ENCODE measurements around the gene ARHGAP20.
A peak's percentile ranks its signal among the peaks of the same experiment; 100 is the strongest.
"Not testable (repeated sequence)": the region's sequence is repeated elsewhere in the genome, so short reads cannot be mapped to it uniquely, and the experiment has no call there.

The ARHGAP20 gene

DNA sequence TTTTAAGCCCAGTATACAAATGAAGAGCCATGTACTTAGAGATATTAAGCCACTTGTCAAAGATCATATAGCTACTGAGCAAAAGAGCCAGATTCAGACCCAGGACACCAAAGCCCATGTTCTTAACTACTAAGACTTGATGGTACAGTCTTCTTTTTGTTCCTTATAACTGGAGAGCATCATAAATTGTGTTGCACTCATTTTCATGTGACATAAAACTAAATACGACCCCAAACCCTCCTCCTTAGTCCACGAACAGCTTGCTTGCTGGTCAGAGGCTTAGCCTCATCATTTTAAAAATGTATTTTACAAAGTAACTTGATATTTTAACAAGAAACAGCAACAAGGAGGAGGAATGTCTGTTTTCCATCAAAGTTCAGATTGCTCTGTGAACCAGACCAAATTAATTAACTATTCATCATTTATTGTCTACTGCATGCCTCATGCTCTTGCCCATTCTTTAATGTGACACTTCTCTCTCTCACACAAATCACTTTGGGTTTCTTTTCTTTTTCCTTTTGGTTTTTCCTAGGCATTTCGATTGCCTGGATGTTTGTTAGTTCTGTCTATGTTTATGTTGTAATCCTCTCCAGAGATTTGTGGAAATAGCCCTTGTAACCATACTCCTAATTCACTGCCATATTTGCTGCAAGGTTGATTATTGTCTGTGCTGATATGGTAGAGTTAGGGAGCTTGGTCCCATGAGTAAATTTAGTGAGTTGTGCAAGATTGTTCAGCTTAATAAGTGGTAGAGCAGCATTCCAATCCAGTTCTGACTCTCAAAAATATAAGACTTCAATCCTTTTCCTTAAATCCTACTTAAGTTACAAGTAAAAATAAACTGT is 8.4 kb upstream of the ARHGAP20 start:
- no peak for DNase-seq

DNA sequence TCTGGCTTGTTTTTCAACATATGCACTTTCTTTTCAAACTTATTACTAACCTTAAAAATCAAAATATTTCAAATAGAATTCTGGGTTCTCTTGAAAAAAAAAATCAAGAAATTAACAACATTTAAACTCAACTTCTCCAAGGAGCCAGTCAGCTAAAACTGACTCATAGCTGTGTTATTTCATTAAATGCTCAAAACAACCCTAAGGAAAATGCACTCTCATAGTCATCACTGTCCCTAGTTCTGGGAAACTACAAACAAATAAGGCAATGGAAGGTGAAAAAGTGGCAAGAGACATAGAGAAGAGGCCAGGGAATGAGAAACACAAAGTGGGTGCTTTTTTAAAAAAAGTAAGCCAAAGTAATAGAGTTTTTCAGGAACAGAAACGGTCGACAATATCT is 4.1 kb upstream of the ARHGAP20 start:
- no peak for DNase-seq

DNA sequence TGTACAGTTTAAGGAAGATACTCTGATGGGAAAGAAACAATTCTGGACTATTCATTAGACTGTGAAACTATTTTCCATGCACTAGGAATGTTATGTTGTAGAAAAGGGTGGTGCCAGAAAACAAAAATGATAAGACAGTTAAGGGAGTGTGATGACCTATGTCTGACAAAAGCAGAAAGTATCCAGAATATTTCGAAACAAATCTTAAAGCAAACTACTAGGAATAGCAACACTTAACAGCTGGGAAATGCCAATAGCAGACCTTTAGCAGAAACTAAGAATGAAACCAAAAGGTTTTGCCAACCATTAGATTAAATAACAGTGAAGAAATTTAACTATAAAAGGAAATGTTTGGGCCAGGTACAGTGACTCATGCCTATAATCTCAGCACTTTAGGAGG is 3.3 kb upstream of the ARHGAP20 start:
- DNase-seq = no peak

DNA sequence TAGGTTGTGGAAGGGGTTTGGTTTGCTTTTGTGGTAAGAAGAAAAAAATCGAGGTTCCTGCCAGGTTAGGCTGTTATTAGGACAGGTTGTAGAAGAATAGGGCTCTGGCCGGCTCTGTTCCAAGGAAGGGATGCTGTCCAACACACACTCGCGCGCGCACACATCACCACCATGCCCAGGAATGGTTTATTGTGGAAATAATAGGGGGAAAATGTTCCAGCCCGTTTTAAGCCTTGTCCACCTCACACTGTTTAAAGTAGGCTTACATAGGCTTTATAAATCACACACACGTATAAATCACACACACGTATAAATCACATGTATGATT is 1.2 kb upstream of the ARHGAP20 start:
- DNase-seq = no peak

DNA sequence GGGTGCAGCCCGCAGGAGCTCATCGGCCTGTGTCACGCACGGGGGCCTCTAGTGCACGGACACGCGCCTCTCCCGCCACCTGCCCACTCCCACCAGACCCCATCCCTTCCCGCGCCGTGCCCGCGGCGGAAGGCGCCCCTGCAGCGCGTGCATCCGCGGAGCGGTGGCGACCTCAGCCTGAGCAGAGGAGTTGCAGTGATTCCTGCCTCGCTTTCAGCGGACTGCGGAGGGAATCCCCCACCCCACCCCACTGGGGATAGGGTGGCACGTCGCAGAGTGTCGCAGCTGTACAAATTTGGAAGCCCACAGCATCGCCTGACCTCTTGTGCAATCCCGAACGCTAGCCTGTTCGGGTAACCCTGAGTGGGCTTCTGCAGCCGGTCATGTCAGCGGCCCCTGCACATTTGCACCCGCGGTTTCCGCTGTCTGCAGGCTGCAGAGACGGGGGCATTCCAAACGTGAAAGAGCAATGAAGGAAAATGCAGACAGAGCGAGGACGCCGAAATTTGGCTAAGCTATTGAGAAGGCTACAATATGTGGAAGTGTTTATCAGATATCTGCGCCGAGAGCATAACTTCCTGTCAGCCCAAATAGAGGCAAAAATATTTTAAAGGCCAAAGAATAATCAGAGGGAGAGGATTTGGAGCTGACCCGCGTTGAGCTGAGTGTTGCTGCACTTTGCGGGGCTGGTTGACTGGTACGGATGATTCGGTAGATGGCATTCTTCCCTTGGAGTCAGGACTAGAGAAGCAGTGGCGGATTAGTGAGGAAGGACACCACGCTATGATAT is 617 bp upstream of the ARHGAP20 start:
- DNase-seq = peak; percentile 21 to 61 (median 52)

DNA sequence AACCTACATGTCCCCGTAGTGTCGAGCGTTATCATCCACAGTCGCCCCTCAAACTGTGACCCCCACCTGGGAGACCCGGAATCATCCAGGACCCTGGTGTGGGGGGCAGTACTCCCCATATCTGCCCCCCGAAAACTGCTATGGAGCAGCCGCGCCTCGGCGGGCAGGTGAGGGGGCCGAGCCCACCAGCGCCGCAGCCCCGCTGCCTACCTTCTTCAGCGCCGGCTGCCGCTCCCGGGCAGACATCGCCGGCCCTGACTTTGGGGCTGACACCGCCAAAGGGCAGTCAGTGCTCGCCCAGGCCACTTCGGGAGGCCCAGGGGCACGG is 825 bp downstream of the ARHGAP20 start:
- no peak for DNase-seq

DNA sequence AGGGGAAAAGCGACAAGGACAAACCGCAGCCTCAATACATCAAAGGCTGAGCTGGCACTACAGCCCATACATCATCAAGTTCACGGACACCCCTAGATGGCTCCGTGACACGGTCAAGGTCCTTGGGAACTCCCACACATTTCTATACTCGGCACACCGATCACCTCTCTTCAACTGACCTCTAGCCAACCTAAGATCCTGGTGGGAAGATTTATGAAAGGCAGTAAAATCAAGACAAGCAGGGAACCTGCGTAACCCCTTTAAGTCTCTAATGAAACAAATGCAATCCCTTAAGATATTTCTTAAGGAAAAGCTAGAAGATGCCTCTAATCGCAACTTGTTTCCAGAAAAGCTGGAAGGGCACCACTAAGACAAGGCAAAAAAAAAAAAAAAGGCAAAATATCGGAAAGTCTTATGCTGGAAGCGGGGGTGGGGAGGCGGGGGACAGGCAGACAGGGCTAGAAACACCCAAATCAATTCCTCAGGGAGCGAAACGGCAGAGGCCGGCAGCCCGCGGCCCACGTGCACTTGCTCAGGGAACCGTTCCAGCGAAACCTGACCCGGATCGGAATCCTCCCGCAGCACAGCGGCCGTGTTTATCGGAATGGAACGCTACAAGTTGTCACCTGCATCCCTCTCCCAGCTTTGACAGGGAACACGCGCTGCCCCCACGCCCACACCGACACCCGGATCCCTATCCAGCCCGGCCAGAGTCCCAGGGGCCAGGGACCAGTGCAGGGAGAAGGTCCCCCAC is 1.4 kb downstream of the ARHGAP20 start:
- DNase-seq = peak; percentile 17 to 44 (median 32)

DNA sequence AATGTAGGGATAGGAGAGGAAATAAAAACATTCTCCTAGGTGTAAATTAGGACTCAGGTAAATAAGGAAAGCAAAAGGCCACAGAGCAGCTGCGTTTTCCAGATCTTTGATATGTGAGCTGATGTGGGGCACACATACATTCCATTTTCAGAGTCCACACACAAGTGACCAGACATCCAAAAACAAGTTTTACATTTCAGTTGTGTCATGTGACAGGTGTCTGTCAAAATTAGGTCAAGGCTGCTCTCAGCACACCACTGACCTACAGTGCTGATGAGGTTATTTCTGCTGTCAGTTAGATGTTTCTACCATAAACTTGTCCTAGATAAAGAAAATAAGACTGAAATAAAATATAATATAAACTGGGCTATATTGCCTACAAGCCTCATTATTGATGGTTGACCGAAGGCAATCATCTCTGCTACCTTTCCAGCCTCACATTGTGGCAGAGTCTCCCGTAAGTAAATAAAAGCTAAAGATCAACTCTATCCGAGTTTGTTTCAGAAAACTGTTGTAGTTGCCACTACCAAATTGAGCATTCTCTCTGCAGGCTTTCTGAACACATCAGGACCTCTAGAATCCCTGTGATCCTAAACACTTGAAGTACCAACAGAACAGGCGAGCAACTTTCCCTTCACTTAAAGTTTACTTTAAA is 7.9 kb downstream of the ARHGAP20 start:
- DNase-seq = no peak

DNA sequence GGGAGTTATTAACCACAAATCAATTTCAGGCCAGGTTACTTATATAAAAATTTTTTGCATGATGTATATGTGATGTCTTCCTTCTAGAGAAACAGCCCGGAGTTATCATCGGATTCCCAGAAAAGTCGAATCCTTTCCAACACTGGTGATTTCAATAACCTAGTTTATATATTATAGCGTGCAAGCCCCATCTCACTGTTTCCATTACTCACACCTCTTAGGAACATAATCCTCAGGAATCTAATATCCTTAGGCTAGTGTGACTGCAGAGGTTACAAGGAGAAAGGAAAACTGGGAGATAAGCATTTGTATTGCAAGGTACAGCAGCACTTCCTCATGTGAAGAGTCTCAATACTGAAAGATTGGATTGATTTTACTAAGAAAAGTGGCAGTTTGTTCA is 20.3 kb downstream of the ARHGAP20 start:
- no peak for DNase-seq

DNA sequence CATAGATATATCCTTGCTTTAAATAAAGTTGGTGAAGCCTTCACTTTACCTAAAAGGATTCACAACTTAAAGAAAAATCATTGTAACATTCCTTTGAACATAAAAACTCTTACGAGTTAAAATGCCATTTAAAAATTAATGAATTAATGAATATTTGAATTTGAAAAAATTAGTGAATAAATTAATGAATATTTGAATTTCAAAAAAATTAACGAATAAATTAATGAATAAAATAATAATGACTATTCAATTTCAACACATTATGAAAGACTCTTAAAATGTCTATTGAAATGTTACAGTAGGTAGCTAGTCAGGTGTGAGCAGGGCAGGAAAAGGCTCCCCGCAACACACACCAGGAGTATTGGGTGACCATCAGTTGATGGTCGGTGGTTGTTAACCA is 22.9 kb downstream of the ARHGAP20 start:
- no peak for DNase-seq

DNA sequence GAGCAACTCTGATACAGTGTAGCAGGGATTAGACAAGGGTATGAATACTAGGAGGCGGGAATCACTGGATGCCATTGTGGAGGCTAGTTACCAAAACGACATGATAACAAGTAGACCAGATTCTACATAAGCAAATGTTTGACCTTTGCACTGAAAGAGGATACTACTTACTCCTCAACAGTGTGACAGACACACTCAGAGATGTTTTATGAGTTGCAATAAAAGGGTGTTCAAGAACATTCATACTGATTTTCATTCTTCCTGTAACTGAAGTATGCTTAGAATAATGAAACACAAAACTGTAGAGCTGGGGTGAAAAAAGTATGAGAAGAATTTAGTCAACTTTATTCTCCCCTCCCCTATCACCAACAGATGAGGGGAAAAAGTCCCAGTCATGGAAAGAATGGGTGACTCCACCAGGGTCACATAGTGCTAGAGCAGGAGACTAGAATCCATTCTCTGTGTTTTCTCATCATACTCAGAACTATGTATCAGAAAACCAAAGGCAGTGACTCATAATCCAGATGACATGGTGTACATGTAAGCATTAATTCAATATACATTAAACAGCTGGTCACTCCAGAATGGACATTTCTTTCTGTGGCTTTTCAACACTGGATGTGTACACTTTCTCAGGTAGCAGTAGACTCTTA is 32.8 kb downstream of the ARHGAP20 start:
- DNase-seq = no peak

DNA sequence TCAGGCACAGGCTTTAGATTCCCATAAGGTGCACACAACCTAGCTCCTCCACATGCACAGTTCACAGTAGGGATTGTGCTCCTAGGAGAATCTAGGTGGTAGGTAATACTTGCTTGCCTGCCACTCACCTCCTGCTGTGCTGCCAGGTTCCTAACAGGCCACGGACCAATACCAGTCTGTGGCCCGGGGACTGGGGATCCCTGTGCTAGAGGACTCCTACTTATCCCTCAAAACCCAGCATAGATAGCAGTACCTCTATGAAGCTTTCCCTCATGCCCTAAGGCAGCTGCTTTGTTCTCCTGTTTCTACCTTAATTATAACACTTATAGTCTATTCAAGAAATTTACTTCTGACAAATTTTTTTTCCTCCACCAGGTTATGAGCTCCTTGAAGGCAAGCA is 36.7 kb downstream of the ARHGAP20 start:
- no peak for DNase-seq

DNA sequence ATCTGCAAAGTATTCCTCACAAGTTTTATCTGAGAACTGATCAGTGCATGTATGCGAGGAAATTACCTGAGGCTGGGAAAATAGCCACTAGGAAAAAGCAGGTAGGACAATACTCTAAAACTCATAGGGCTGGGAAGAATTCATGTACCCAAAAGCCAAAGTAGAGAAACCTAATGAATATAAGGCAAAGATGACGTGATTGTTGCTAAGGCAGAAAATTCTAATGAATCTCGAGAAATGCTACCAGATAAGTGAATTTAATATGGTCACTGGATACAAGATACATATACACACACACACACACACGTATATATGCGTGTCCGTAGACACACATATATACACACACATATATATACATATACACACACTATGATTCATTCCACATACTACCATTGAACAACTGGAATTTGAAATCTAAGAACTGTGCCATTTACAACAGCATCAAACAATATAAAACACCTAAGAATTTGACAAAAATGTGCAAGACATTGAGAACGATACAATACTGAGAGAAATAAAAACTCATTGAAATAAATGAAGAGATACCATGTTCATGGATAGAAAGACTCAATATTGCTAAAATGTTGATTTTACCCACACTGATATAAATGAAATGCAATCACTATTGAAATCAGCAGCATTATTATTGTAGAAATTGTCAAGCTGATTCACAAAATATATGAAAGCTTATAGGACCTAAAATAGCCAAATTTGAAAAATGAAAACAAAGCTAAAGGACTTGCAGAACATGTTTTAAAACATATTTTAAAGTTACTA is 46.4 kb downstream of the ARHGAP20 start:
- DNase-seq = no peak

DNA sequence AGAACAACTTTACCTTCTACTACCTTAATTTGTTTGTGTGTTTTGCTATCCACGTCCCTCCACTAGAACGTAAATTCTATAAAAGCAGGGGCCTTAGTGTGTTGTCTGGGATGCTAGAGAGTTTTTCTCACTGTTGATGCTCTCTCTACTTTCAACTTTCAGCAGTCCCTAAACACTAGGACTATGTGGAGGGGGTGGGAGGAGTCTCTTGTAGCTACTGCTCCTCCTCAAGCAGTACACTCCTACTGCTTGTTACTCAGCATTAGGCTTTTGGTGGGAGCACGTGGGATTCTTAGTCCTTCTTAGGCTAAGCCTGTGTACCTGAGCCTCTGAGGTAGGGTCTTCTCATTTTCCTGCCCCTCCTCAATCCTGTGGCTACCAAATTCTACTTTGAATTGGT is 56.3 kb downstream of the ARHGAP20 start:
- DNase-seq = no peak

DNA sequence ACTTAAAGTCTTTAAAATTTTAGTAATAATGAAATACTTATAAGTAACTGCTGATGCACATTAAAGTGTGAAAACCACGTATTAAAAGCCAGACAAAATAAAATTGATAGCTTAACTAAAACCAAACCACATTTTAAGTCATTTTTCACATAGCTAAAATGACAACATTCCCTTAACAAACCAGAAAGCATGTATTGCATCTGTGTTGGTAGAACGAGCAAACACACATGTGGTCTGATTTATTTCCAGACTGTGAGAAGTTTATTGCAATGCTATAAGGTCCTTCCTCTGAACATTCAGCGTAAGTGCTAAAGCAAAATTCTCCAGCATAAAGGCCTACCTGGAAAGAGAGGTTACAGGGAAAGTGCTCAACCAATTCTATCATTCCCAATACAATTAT is 57.8 kb downstream of the ARHGAP20 start:
- no peak for DNase-seq

DNA sequence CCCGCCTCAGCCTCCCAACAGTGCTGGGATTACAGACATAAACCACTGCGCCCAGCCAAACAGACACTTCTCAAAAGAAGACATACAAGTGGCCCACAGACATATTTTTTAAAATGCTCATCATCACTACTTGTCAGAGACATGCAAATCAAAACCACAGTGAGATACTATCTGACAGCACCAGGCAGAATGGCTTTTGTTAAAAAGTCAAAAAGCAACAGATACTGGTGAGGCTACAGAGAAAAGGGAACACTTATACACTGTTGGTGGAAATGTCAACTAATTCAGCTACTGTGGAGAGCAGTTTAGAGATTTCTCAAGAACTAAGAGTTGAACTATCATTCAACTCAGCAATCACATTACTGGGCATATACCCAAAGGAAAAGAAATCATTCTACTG is 67.0 kb downstream of the ARHGAP20 start:
- DNase-seq = no peak

DNA sequence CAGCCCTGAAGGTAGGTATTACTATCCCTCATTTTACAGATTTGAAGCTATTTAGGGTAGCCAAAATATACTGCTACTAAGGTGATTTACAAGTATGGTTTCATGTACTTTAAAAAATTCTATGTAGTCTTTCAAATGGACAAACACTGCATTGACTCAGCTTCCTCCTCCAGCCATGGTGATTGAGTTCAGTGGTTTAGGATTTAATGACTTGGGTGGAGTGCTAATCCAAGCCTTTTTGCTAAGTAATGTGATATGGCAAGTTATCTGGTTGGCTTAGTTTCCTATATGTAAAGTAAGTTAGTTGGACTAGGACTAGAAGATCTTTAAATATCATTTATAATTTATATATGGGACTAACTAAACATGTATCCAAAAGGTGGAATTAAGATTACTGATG is 77.9 kb downstream of the ARHGAP20 start:
- DNase-seq = no peak

DNA sequence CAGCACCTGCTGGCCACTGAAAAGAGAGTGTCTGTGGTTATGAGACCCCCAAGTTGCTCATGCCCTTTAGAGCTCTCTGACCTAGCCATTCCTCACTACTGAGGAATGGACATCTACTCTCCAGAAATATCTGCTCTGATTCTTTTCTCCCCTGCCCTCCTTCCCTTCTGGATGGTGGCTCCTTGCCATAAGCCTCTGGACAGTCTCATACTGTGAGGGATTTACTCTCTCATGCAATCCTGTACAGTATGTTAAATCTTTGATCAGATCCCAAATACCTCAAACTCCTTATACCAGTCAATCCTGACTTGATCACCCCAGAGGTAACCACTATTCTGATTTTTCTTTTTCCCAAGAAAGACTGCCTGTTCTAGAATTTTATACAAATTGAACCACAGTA is 80.7 kb downstream of the ARHGAP20 start:
- DNase-seq = no peak

DNA sequence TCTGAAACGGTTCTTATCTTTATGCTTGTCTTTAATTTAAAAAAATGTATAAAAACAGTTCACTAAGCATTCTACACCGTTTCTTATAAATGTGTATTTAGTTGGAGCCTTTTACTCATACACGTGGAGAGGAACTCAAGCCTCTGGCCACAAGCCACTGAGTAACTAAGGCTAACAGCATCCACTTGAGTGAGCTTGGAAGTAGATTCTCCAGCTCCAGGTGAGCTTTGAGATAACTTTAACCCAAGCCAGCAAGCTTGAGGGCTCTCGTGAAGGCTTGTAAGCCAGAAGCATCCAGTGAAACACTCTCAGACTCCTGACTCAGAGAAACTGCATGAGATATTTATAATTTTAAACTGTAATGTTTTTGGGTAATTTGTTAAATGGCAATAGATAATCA is 82.6 kb downstream of the ARHGAP20 start:
- DNase-seq = no peak

DNA sequence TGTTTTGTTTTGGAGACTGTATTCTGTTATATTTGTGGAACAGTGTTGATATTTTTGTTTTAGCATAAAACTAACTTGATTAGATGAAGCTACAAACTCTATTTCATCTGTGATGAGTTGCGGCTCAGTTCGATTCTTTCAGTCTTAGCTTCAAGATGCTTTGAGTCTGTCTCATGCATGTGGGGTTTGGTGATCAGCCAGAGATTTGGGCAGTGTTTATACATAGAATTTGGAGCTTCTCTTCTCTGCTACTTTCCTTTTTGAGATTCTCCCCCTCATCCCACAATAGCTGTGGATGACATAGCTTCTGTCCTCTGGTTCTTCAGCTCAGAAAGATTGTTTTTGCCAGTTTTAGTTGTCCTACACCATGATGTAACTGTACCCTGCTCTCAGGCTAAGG is 90.4 kb downstream of the ARHGAP20 start:
- DNase-seq = no peak

DNA sequence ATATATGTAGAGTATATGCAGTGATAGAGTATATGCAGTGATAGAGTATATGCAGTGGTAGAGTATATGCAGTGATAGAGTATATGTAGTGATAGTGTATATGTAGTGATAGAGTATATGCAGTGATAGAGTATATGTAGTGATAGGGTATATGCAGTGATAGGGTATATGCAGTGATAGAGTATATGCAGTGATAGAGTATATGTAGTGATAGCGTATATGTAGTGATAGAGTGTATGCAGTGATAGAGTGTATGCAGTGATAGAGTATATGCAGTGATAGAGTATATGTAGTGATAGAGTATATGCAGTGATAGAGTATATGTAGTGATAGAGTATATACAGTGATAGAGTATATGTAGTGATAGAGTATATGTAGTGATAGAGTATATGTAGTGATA is 92.9 kb downstream of the ARHGAP20 start:
- DNase-seq = not testable (repeated sequence)

DNA sequence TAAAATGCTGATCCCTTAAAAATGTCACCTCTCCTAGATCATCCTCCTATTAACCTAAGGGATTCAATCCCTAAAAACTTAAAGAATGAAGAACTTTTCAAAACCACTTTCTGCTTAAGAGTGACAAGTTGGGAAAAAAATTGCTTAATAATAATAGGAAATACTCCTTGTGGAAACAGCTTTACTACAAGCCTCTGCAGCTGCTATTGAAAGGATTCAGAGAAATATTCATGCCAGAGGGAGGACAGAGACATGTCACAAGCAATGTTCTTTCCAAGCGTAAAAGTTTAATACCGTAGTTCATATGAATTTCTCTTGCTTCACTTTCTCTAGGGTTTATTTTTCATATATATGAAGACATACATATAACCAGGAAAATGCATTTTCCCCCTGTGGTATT is 98.2 kb downstream of the ARHGAP20 start:
- DNase-seq = no peak
